ENCODE measurements around the gene SNCA.

The SNCA gene

GRCh38 chr4:89707467-89707866 is 129.5 kb downstream of the SNCA start:
- no peak for DNase-seq (ENCODE audit: low read depth, low spot score)

- DNase-seq (ENCODE audit: low read depth, low spot score): no peak
Observed at GRCh38 chr4:89704651-89705395, 132.1 kb downstream of the SNCA start.

GRCh38 chr4:89703829-89704590 is 133.0 kb downstream of the SNCA start:
- no peak for DNase-seq (ENCODE audit: low read depth, low spot score)

GRCh38 chr4:89700766-89701423 is 136.1 kb downstream of the SNCA start:
- no peak for DNase-seq (ENCODE audit: low read depth, low spot score)

- DNase-seq (ENCODE audit: low read depth, low spot score): no peak
Observed at GRCh38 chr4:89685690-89686089, 151.3 kb downstream of the SNCA start.

GRCh38 chr4:89685277-89685676 is 151.7 kb downstream of the SNCA start:
- no peak for DNase-seq (ENCODE audit: low read depth, low spot score)

- DNase-seq (ENCODE audit: low read depth, low spot score): no peak
Observed at GRCh38 chr4:89684536-89684935, 152.4 kb downstream of the SNCA start.

GRCh38 chr4:89682808-89683207 is 154.2 kb downstream of the SNCA start:
- no peak for DNase-seq (ENCODE audit: low read depth, low spot score)

- no peak for DNase-seq (ENCODE audit: low read depth, low spot score)
Observed at GRCh38 chr4:89681671-89682070, 155.3 kb downstream of the SNCA start.

GRCh38 chr4:89681219-89681618 is 155.7 kb downstream of the SNCA start:
- no peak for DNase-seq (ENCODE audit: low read depth, low spot score)

GRCh38 chr4:89674876-89675459 is 162.0 kb downstream of the SNCA start:
- DNase-seq (ENCODE audit: low read depth, low spot score): no peak

Measured in activated CD4-positive, CD25-positive, alpha-beta regulatory T cell treated with anti-CD3 and anti-CD28 coated beads, Interleukin-2, amount 50 U/mL, for 16 hours (primary cell).